HepG2 (cell line): Measurements from ENCODE around the gene C19orf73. TPM values are rescaled to one million over a fixed set of nuclear protein-coding genes. Genes with fewer than 3 reads are reported as not detected.
A peak's percentile ranks its signal among the peaks of the same experiment; 100 is the strongest.

Experiments used
- CREB1 ChIP-seq, 2 experiments: fragments of 450-650 bp in 1 of 2; IDR thresholded peaks; 2 replicates each; pipeline ENCODE4 v1.6.1; 2016 to 2017; ENCODE audit warnings: control low read depth in 1 of 2, mild to moderate bottlenecking in 1 of 2, missing compliant biosample characterization in 1 of 2, missing genetic modification characterization in 1 of 2
- HNF4G ChIP-seq, 2 experiments: sonication (generic) in 1 of 2; formaldehyde crosslinking in 1 of 2; IDR thresholded peaks; 2 replicates each; pipeline versions ENCODE4 v1.4.0 to v1.6.1; 2011 to 2020; ENCODE audit warnings: borderline replicate concordance in 2 of 2, low read depth in 2 of 2, mild to moderate bottlenecking in 2 of 2, low read length in 1 of 2, missing genetic modification reagents in 1 of 2, moderate library complexity in 1 of 2
- MAFG ChIP-seq: sonication (generic); formaldehyde crosslinking; IDR thresholded peaks from 2 replicates; pipeline ENCODE4 v1.5.1; 2020; ENCODE audit warnings: mild to moderate bottlenecking, missing genetic modification reagents
- MLLT10 ChIP-seq: sonication (generic); formaldehyde crosslinking; IDR thresholded peaks from 2 replicates; pipeline ENCODE4 v1.4.0; 2020; ENCODE audit warnings: missing genetic modification reagents
- PHB2 ChIP-seq: fragments of 450-650 bp; IDR thresholded peaks from 2 replicates; pipeline ENCODE4 v1.6.1; 2018; ENCODE audit not compliant: partially characterized antibody
- SRSF4 ChIP-seq: fragments of 200-400 bp; formaldehyde crosslinking; IDR thresholded peaks from one replicate; pipeline ENCODE4 v1.6.1; 2018; ENCODE audit warnings: mild to moderate bottlenecking, low read depth, low read length, moderate library complexity; ENCODE audit not compliant: poor library complexity, severe bottlenecking
- ZFAT ChIP-seq: sonication (generic); formaldehyde crosslinking; conservative IDR thresholded peaks from 2 replicates; pipeline ENCODE4 v1.8.1; 2023; ENCODE audit warnings: missing genetic modification reagents, inconsistent platforms
- ZFP41 ChIP-seq: sonication (generic); formaldehyde crosslinking; IDR thresholded peaks from 2 replicates; pipeline ENCODE4 v1.4.0; 2020; ENCODE audit warnings: mild to moderate bottlenecking, missing genetic modification reagents, borderline replicate concordance
- ZNF143 ChIP-seq: sonication (generic); formaldehyde crosslinking; IDR thresholded peaks from 2 replicates; pipeline ENCODE4 v1.4.0; 2020; ENCODE audit warnings: missing genetic modification reagents
- ZNF263 ChIP-seq: sonication (generic); formaldehyde crosslinking; IDR thresholded peaks from 2 replicates; pipeline ENCODE4 v1.4.0; 2020; ENCODE audit warnings: missing genetic modification reagents
- ZNF30 ChIP-seq: sonication (generic); formaldehyde crosslinking; IDR thresholded peaks from 2 replicates; pipeline ENCODE4 v1.5.0; 2020; ENCODE audit warnings: mild to moderate bottlenecking, missing genetic modification reagents
- ZNF33B ChIP-seq: sonication (generic); formaldehyde crosslinking; IDR thresholded peaks from 2 replicates; pipeline ENCODE4 v1.5.1; 2020; ENCODE audit warnings: mild to moderate bottlenecking, missing genetic modification reagents
- polyA plus RNA-seq, 8 experiments: library from polyadenylated mRNA; depleted of rRNA in 3 of 8; stranded (reverse) in 7 of 8; unstranded in 1 of 8; fragments of >200 nt; fragmentation: Illumina TruSeq in 4 of 8; extraction: Trizol in 4 of 8; gene quantifications; 2 replicates each; pipeline versions ENCODE4 v1.2.1 to v1.2.3, GENCODE V29; 2011 to 2016; ENCODE audit warnings: low read depth in 4 of 8, missing spikeins in 1 of 8, mixed read lengths in 1 of 8; ENCODE audit not compliant: insufficient read depth in 1 of 8
- total RNA-seq, 5 experiments: library from RNA; depleted of rRNA; stranded (reverse); fragments of >200 nt; fragmentation: Illumina TruSeq; extraction: Trizol; gene quantifications; 2 replicates each; pipeline ENCODE4 v1.2.3, GENCODE V29; 2016; ENCODE audit warnings: low read depth in 1 of 5
- TF ChIP-seq, protein P1 (sequence below): sonication (generic); formaldehyde crosslinking; IDR thresholded peaks from 2 replicates; pipeline ENCODE4 v1.5.0; 2020; ENCODE audit warnings: mild to moderate bottlenecking, missing genetic modification reagents
- TF ChIP-seq, protein P2 (sequence below): sonication (generic); formaldehyde crosslinking; IDR thresholded peaks from 2 replicates; pipeline ENCODE4 v1.5.1; 2020; ENCODE audit warnings: mild to moderate bottlenecking, missing genetic modification reagents, moderate library complexity
- TF ChIP-seq, protein P3 (sequence below): sonication (generic); formaldehyde crosslinking; conservative IDR thresholded peaks from 2 replicates; pipeline ENCODE4 v1.4.0; 2020; ENCODE audit warnings: mild to moderate bottlenecking, missing genetic modification reagents, moderate library complexity
- TF ChIP-seq, protein P4 (sequence below): sonication (generic); formaldehyde crosslinking; IDR thresholded peaks from 2 replicates; pipeline ENCODE4 v1.8.1; 2023; ENCODE audit warnings: mild to moderate bottlenecking, moderate library complexity, missing genetic modification reagents

C19orf73 gene
- total and polyA plus RNA-seq, 2 of the 13 experiments (the other 11 are each of a cell fraction or from before 2014, with no cell fraction given) = 1.4 to 1.5 TPM

DNA sequence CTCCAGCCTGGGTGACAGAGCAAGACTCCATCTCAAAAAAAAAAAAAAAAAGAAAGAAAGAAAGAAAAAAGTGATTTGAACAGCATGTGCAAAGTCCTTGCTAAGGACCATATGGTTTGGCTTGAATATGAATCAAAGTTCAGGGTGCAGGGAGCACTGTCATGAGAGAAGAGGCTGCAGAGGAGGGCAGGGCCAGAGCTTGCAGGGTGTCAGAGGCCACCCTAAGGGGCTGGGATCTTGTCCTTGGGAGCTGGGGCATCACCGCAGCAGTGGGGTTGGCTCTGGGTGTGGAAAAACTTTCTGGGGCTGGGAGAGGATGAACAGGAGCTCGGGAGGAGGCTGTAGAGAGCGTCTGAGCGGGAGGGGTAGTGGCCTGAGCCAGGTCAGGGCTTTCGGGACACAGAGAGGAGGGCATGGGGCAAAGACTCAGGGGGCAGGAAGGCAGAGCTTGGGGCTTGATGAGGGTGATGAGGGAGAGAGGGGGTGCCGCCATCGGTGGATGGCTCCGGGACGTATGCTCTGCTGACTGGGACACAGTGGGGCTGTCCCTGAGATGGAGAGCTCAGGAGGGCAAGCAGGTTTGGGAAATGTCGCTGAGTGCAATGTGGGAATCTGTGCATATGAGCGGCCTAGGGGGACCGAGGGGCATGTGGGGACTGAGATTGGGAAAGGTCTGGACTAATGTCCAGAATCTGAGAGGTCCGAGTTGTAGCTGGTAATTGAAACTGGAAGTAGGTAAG is 41.7 kb upstream of the C19orf73 start (continued):
- peak; percentile 94 for TF ChIP-seq ZNF263 (CRISPR knock-in tag)
- no peak for TF ChIP-seq ZNF30 (CRISPR knock-in tag)
- TF ChIP-seq, protein P1, sequence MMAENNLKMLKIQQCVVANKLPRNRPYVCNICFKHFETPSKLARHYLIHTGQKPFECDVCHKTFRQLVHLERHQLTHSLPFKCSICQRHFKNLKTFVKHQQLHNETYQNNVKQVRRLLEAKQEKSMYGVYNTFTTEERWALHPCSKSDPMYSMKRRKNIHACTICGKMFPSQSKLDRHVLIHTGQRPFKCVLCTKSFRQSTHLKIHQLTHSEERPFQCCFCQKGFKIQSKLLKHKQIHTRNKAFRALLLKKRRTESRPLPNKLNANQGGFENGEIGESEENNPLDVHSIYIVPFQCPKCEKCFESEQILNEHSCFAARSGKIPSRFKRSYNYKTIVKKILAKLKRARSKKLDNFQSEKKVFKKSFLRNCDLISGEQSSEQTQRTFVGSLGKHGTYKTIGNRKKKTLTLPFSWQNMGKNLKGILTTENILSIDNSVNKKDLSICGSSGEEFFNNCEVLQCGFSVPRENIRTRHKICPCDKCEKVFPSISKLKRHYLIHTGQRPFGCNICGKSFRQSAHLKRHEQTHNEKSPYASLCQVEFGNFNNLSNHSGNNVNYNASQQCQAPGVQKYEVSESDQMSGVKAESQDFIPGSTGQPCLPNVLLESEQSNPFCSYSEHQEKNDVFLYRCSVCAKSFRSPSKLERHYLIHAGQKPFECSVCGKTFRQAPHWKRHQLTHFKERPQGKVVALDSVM (CRISPR knock-in tag) = no peak
- no peak for TF ChIP-seq MAFG (CRISPR knock-in tag)
- TF ChIP-seq, protein P2, sequence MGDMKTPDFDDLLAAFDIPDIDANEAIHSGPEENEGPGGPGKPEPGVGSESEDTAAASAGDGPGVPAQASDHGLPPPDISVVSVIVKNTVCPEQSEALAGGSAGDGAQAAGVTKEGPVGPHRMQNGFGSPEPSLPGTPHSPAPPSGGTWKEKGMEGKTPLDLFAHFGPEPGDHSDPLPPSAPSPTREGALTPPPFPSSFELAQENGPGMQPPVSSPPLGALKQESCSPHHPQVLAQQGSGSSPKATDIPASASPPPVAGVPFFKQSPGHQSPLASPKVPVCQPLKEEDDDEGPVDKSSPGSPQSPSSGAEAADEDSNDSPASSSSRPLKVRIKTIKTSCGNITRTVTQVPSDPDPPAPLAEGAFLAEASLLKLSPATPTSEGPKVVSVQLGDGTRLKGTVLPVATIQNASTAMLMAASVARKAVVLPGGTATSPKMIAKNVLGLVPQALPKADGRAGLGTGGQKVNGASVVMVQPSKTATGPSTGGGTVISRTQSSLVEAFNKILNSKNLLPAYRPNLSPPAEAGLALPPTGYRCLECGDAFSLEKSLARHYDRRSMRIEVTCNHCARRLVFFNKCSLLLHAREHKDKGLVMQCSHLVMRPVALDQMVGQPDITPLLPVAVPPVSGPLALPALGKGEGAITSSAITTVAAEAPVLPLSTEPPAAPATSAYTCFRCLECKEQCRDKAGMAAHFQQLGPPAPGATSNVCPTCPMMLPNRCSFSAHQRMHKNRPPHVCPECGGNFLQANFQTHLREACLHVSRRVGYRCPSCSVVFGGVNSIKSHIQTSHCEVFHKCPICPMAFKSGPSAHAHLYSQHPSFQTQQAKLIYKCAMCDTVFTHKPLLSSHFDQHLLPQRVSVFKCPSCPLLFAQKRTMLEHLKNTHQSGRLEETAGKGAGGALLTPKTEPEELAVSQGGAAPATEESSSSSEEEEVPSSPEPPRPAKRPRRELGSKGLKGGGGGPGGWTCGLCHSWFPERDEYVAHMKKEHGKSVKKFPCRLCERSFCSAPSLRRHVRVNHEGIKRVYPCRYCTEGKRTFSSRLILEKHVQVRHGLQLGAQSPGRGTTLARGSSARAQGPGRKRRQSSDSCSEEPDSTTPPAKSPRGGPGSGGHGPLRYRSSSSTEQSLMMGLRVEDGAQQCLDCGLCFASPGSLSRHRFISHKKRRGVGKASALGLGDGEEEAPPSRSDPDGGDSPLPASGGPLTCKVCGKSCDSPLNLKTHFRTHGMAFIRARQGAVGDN (CRISPR knock-in tag) = no peak; the same call in 1 of the 2 replicates
- TF ChIP-seq ZNF33B (CRISPR knock-in tag) = no peak
- no peak for TF ChIP-seq MLLT10 (CRISPR knock-in tag)
- TF ChIP-seq SRSF4 = no peak
- no peak for TF ChIP-seq ZNF143 (CRISPR knock-in tag)
- peak; percentile 44 for TF ChIP-seq HNF4G (IDR thresholded peaks at IDR 0.05; ENCODE audit: borderline replicate concordance, low read depth, low read length)
- no peak for TF ChIP-seq HNF4G (CRISPR knock-in tag; IDR thresholded peaks at IDR 0.05; ENCODE audit: borderline replicate concordance, low read depth)
- TF ChIP-seq, protein P3, sequence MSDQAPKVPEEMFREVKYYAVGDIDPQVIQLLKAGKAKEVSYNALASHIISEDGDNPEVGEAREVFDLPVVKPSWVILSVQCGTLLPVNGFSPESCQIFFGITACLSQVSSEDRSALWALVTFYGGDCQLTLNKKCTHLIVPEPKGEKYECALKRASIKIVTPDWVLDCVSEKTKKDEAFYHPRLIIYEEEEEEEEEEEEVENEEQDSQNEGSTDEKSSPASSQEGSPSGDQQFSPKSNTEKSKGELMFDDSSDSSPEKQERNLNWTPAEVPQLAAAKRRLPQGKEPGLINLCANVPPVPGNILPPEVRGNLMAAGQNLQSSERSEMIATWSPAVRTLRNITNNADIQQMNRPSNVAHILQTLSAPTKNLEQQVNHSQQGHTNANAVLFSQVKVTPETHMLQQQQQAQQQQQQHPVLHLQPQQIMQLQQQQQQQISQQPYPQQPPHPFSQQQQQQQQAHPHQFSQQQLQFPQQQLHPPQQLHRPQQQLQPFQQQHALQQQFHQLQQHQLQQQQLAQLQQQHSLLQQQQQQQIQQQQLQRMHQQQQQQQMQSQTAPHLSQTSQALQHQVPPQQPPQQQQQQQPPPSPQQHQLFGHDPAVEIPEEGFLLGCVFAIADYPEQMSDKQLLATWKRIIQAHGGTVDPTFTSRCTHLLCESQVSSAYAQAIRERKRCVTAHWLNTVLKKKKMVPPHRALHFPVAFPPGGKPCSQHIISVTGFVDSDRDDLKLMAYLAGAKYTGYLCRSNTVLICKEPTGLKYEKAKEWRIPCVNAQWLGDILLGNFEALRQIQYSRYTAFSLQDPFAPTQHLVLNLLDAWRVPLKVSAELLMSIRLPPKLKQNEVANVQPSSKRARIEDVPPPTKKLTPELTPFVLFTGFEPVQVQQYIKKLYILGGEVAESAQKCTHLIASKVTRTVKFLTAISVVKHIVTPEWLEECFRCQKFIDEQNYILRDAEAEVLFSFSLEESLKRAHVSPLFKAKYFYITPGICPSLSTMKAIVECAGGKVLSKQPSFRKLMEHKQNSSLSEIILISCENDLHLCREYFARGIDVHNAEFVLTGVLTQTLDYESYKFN = peak; percentile 43; the same call in 1 of the 2 replicates
- no peak for TF ChIP-seq ZFP41 (CRISPR knock-in tag)
- TF ChIP-seq, protein P4, sequence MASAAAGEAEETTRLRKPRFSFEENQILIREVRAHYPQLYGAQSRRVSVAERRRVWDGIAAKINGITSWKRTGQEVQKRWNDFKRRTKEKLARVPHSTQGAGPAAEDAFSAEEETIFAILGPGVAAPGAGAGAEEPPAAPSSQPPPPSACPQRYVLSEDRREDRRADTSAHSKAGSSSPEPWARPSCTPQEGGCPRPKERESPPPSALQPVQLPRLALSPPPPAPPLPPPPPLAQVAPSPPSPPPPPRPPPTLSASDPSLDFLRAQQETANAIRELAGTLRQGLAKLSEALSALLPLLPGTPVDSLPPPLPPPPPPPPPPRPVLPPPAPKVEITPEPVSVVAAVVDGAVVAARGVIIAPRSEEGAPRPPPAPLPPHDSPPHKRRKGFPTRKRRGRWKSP (CRISPR knock-in tag) = no peak
- TF ChIP-seq ZFAT (CRISPR knock-in tag) = no peak
- no peak for TF ChIP-seq PHB2
- TF ChIP-seq CREB1 (IDR thresholded peaks at IDR 0.05) = no peak
- TF ChIP-seq CREB1 (CRISPR knock-in tag; IDR thresholded peaks at IDR 0.05) = no peak
